ENCODE measurements around the gene FLAD1. TPM values are rescaled to one million over a fixed set of nuclear protein-coding genes. Genes with fewer than 3 reads are reported as not detected.
A peak's percentile ranks its signal among the peaks of the same experiment; 100 is the strongest.

FLAD1 gene
- total and polyA plus RNA-seq, 4 donors: 10.9 to 37.0 (median 30.6) TPM

GRCh38 chr1:154999571-155000410, 16.6 kb downstream of the FLAD1 start:
- H3K9ac ChIP-seq (ENCODE audit: insufficient read depth in 1 of 2, low read length in 2 of 2): peak overlapping the region in 1 of 2 donors; percentile 79
- peaks cover 5 to 28% (median 6%) of the 10 kb centered on the region in 5 donors for H3K4me1 ChIP-seq (ENCODE audit: control insufficient read depth in 5 of 5, insufficient read depth in 5 of 5, low read length in 5 of 5)
- H3K27me3 ChIP-seq (ENCODE audit: control insufficient read depth in 3 of 3, insufficient read depth in 3 of 3, low read length in 2 of 3): no peaks in the 10 kb centered on the region
- DNase-seq: peak; percentile 63 to 70 (median 69)
- 1 to 2% methylated on average over 46 to 50 of the region's 50 CpGs for WGBS, 2 donors
- H3K9me3 ChIP-seq (ENCODE audit: control insufficient read depth in 4 of 4, insufficient read depth in 3 of 4, low read length in 3 of 4): no peaks in the 10 kb centered on the region
- ATAC-seq (ENCODE audit: insufficient read depth, low FRiP score): no peak
- peak overlapping the region; percentile 80 to 94 for H3K27ac ChIP-seq (ENCODE audit: low read depth in 1 of 2, low read length in 1 of 2)
- no peak overlapping the region for H3K4me3 ChIP-seq
- no peak for TF ChIP-seq CTCF (IDR thresholded peaks at IDR 0.05; ENCODE audit: control extremely low read depth, extremely low read depth)
- no peaks in the 10 kb centered on the region for H3K36me3 ChIP-seq (ENCODE audit: control insufficient read depth in 4 of 4, insufficient read depth in 4 of 4, low read length in 4 of 4)

- Histone ChIP-seq H3K27me3 (ENCODE audit: control insufficient read depth in 3 of 3, insufficient read depth in 3 of 3, low read length in 2 of 3) (no peaks in the 10 kb centered on the region), H3K27ac (ENCODE audit: low read depth in 1 of 2, low read length in 1 of 2) (peak overlapping the region; percentile 91 to 94), H3K4me3 (peak overlapping the region; percentile 65), H3K4me1 (ENCODE audit: control insufficient read depth in 5 of 5, insufficient read depth in 5 of 5, low read length in 5 of 5) (peaks cover 5 to 28% (median 6%) of the 10 kb centered on the region in 5 donors), H3K9me3 (ENCODE audit: control insufficient read depth in 4 of 4, insufficient read depth in 3 of 4, low read length in 3 of 4) (no peaks in the 10 kb centered on the region), H3K9ac (ENCODE audit: insufficient read depth in 1 of 2, low read length in 2 of 2) (peak overlapping the region in 1 of 2 donors; percentile 79), H3K36me3 (ENCODE audit: control insufficient read depth in 4 of 4, insufficient read depth in 4 of 4, low read length in 4 of 4) (no peaks in the 10 kb centered on the region)
- 0 to 1% methylated on average over 10 of the region's 13 CpGs for WGBS, 2 donors
- no peak for ATAC-seq (ENCODE audit: insufficient read depth, low FRiP score)
- no peak for DNase-seq
- TF ChIP-seq CTCF (IDR thresholded peaks at IDR 0.05; ENCODE audit: control extremely low read depth, extremely low read depth): no peak
Observed at GRCh38 chr1:155000411-155000725, 17.2 kb downstream of the FLAD1 start.

GRCh38 chr1:155000726-155001424, 17.7 kb downstream of the FLAD1 start:
- TF ChIP-seq CTCF (IDR thresholded peaks at IDR 0.05; ENCODE audit: control extremely low read depth, extremely low read depth): no peak
- Histone ChIP-seq H3K27me3 (ENCODE audit: control insufficient read depth in 3 of 3, insufficient read depth in 3 of 3, low read length in 2 of 3) (no peaks in the 10 kb centered on the region), H3K9ac (ENCODE audit: insufficient read depth in 1 of 2, low read length in 2 of 2) (peak overlapping the region in 1 of 2 donors; percentile 46), H3K27ac (ENCODE audit: low read depth in 1 of 2, low read length in 1 of 2) (peak overlapping the region; percentile 91 to 94), H3K4me3 (peak overlapping the region; percentile 65), H3K9me3 (ENCODE audit: control insufficient read depth in 4 of 4, insufficient read depth in 3 of 4, low read length in 3 of 4) (no peaks in the 10 kb centered on the region), H3K4me1 (ENCODE audit: control insufficient read depth in 5 of 5, insufficient read depth in 5 of 5, low read length in 5 of 5) (peaks cover 5 to 28% (median 6%) of the 10 kb centered on the region in 5 donors), H3K36me3 (ENCODE audit: control insufficient read depth in 4 of 4, insufficient read depth in 4 of 4, low read length in 4 of 4) (no peaks in the 10 kb centered on the region)
- ATAC-seq (ENCODE audit: insufficient read depth, low FRiP score): peak; percentile 67
- peak; percentile 94 to 97 (median 95) for DNase-seq
- WGBS, 2 donors: 0 to 1% methylated on average over 41 to 43 of the region's 43 CpGs
